ENCODE measurements around the gene TAF6L. TPM values are rescaled to one million over a fixed set of nuclear protein-coding genes. Genes with fewer than 3 reads are reported as not detected.
A peak's percentile ranks its signal among the peaks of the same experiment; 100 is the strongest.

The TAF6L gene
- total RNA-seq, 1 donor from 2014 or later: 28.9 TPM

DNA sequence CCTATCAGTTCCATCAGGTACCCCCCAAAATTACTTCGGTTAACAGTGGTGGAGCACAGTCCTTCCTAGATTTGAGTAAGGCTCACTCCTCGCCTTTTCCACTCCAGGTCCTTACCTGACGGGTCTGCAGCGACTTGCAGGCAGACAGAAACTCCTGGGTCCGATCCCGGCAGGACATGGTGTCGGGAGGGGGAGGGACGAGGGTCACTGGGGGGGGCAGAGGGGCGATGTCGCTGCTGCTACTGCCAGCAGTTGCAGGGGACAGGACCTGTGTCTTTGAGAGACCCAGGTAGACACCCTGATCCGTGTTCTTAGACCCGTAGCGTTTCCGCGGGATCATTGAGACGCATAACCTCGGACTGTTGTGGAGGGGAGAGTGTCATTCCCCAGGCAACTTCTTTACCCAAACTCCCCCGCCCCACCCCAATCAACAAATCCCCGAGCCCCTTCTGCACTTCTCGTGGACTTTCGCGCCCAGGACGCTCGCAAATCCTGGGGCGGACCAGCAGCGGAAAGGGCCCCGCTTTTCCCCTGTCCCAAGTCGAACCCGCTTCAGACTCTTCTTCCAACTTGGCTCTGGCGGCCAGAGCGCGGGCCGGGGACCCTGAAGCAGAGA, 59.8 kb downstream of the TAF6L start:
- peaks cover 35% of the 10 kb centered on the region for H3K79me2 ChIP-seq (ENCODE audit: low read depth)
- H3K9me3 Mint-ChIP-seq: no peaks in the 10 kb centered on the region
- no peaks in the 10 kb centered on the region for H3K9me3 ChIP-seq (ENCODE audit: low read depth)
- H3F3A ChIP-seq (ENCODE audit: low read depth): peaks cover 25% of the 10 kb centered on the region
- peak overlapping the region; percentile 63 for H2AFZ ChIP-seq (replicated peaks)
- no peaks in the 10 kb centered on the region for H3K36me3 ChIP-seq
- peak overlapping the region; percentile 99 for H3K27ac Mint-ChIP-seq
- peak overlapping the region; percentile 75 for H3K9ac ChIP-seq
- peak overlapping the region; percentile 91 for H3K4me3 ChIP-seq
- H4K20me1 ChIP-seq (ENCODE audit: low read depth): peaks cover 16% of the 10 kb centered on the region
- H3K4me2 ChIP-seq: peak overlapping the region; percentile 89
- TF ChIP-seq EZH2phosphoT487 (IDR thresholded peaks at IDR 0.05) (no peak), EZH2 (IDR thresholded peaks at IDR 0.05) (no peak)
- TF ChIP-seq, protein P1, sequence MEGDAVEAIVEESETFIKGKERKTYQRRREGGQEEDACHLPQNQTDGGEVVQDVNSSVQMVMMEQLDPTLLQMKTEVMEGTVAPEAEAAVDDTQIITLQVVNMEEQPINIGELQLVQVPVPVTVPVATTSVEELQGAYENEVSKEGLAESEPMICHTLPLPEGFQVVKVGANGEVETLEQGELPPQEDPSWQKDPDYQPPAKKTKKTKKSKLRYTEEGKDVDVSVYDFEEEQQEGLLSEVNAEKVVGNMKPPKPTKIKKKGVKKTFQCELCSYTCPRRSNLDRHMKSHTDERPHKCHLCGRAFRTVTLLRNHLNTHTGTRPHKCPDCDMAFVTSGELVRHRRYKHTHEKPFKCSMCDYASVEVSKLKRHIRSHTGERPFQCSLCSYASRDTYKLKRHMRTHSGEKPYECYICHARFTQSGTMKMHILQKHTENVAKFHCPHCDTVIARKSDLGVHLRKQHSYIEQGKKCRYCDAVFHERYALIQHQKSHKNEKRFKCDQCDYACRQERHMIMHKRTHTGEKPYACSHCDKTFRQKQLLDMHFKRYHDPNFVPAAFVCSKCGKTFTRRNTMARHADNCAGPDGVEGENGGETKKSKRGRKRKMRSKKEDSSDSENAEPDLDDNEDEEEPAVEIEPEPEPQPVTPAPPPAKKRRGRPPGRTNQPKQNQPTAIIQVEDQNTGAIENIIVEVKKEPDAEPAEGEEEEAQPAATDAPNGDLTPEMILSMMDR (IDR thresholded peaks at IDR 0.05): no peak
- DNase-seq (ENCODE audit: low spot score): peak; percentile 81
- peak overlapping the region; percentile 78 for H3K27ac ChIP-seq
- peaks cover 12% of the 10 kb centered on the region for H3K4me1 ChIP-seq
- peaks cover 11% of the 10 kb centered on the region for H3K27me3 Mint-ChIP-seq (ENCODE audit: insufficient read depth, low read depth)
- peaks cover 16% of the 10 kb centered on the region for H3K4me1 Mint-ChIP-seq
- H3K4me3 Mint-ChIP-seq: peak overlapping the region; percentile 97
- H3K36me3 Mint-ChIP-seq: peaks cover 15% of the 10 kb centered on the region
- no peaks in the 10 kb centered on the region for H3K27me3 ChIP-seq

DNA sequence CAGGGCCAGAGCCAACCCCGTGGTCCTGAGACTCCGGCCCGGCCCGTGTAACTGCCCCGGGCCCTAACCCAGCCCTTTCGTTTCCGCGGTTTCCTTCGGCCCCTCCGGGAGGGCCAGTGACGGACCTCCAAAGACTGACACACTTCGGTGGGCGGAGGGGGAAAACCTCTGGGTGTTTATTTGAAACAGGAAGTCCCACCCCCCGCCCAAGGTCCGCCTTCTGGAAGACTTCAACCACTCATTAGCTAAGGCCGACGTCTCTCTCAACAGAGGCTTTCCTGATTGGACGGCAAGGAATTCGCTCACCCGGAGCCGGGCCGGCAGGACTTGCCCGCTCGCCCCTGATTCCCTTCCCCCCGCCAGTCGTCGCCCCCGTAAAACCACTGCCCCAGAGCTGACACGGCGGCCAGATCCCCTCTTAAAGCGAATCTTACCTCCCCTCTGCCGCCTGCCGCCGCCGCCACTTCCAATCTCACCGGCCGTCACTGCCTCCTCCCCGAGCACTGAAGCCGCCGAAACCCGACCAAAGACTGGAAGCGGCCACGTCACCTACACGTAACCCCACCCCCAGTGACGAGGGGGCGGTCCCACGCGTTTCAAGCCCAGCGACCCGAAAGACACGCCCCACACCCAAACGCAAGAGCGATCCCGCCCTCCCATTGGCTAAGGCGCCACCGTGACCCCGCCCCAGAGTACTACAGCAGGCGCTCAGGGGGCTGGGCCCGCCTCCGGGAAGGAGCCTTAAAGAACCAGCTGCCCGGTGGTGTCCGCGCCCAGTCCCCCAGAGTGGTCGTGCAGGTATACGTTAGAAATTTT, 60.5 kb downstream of the TAF6L start, which contains the start of gene STX5:
TSS of gene STX5 (minus strand) at position 532 of the 816 bp plus-strand sequence. CDS start 808 bp downstream, outside the sequence.
- peaks cover 16% of the 10 kb centered on the region for H3K4me1 Mint-ChIP-seq
- no peaks in the 10 kb centered on the region for H3K36me3 ChIP-seq
- TF ChIP-seq EZH2 (IDR thresholded peaks at IDR 0.05) (no peak), EZH2phosphoT487 (IDR thresholded peaks at IDR 0.05) (no peak)
- TF ChIP-seq, protein P1 (IDR thresholded peaks at IDR 0.05): no peak
- peaks cover 25% of the 10 kb centered on the region for H3F3A ChIP-seq (ENCODE audit: low read depth)
- DNase-seq (ENCODE audit: low spot score): peak; percentile 99
- no peaks in the 10 kb centered on the region for H3K9me3 Mint-ChIP-seq
- peak within 1 kb of the TSS; percentile 99 for H3K27ac Mint-ChIP-seq
- H3K79me2 ChIP-seq (ENCODE audit: low read depth): peaks cover 43% of the 10 kb centered on the region
- H3K4me1 ChIP-seq: peaks cover 12% of the 10 kb centered on the region
- H3K4me3 ChIP-seq: peak within 1 kb of the TSS; percentile 91
- H3K4me3 Mint-ChIP-seq: peak within 1 kb of the TSS; percentile 97
- H3K36me3 Mint-ChIP-seq: peaks cover 15% of the 10 kb centered on the region
- peak within 1 kb of the TSS; percentile 79 for H3K27ac ChIP-seq
- H3K9ac ChIP-seq: peak within 1 kb of the TSS; percentile 75
- H2AFZ ChIP-seq (replicated peaks): peak within 1 kb of the TSS; percentile 77
- H3K4me2 ChIP-seq: peak within 1 kb of the TSS; percentile 89
- H4K20me1 ChIP-seq (ENCODE audit: low read depth): peaks cover 16% of the 10 kb centered on the region
- H3K27me3 ChIP-seq: no peaks in the 10 kb centered on the region
- H3K9me3 ChIP-seq (ENCODE audit: low read depth): no peaks in the 10 kb centered on the region
- peaks cover 11% of the 10 kb centered on the region for H3K27me3 Mint-ChIP-seq (ENCODE audit: insufficient read depth, low read depth)

DNA sequence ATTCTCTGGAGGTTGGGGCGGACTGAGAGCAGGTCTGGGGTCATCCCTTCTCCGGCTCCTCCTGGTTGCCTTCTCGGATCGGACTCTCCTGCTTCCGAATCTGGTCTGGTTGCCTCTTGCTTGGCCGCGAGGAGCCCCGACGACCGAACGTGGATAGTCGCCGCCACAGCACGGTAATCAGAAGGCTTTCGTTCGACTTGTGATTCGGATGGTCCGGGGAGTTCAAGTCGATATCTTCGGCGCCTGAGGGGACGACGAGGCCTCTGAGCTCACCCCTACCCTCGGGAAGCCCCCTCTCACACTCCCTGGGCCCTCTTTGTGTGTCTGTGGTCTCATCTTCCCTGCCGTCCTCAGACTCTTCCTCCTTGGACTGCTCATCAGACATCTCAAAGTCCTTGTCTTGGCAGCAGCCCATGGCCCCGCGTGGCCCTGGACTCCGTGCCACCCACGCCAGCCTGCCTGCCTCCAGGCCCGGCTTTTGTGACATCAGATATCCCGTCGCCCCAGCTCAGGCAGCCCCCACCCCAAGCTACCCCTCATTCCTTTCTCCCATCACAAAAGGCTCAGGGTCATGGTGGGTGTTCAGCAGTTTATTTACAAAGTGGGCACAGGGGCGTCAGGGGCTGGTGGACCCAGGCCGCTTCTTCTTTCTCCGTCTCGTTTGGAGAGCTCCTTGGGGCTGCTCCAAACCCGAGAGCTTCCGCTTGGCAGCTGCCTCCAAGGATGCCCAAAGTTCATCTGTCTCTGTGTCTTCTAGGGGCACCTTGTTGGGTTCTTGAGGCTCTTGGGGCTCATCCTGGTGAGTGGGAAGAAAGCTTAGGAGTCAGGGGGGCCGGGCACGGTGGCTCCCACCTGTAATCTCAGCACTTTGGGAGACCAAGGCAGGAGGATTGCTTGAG, 61.4 kb downstream of the TAF6L start, which contains the start of gene TEX54:
TSS of gene TEX54 (minus strand) at position 506 of the 899 bp plus-strand sequence.
- peak within 1 kb of the TSS; percentile 91 for H3K4me3 ChIP-seq
- H3K27ac ChIP-seq: peak within 1 kb of the TSS; percentile 79
- peak within 1 kb of the TSS; percentile 87 for H3K4me2 ChIP-seq
- TF ChIP-seq EZH2 (IDR thresholded peaks at IDR 0.05) (no peak), EZH2phosphoT487 (IDR thresholded peaks at IDR 0.05) (no peak)
- TF ChIP-seq, protein P1 (IDR thresholded peaks at IDR 0.05): no peak
- H3K4me1 ChIP-seq: peaks cover 12% of the 10 kb centered on the region
- Mint-ChIP-seq H3K27me3 (ENCODE audit: insufficient read depth, low read depth) (peaks cover 9% of the 10 kb centered on the region), H3K4me1 (peaks cover 19% of the 10 kb centered on the region), H3K36me3 (peaks cover 12% of the 10 kb centered on the region), H3K4me3 (peak within 1 kb of the TSS; percentile 97), H3K27ac (peak within 1 kb of the TSS; percentile 99), H3K9me3 (no peaks in the 10 kb centered on the region)
- no peak for DNase-seq (ENCODE audit: low spot score)
- peak within 1 kb of the TSS; percentile 77 for H2AFZ ChIP-seq (replicated peaks)
- H3K9ac ChIP-seq: peak within 1 kb of the TSS; percentile 65
- peaks cover 51% of the 10 kb centered on the region for H3K79me2 ChIP-seq (ENCODE audit: low read depth)
- peaks cover 25% of the 10 kb centered on the region for H3F3A ChIP-seq (ENCODE audit: low read depth)
- H3K27me3 ChIP-seq: no peaks in the 10 kb centered on the region
- H3K36me3 ChIP-seq: no peaks in the 10 kb centered on the region
- peaks cover 16% of the 10 kb centered on the region for H4K20me1 ChIP-seq (ENCODE audit: low read depth)
- no peaks in the 10 kb centered on the region for H3K9me3 ChIP-seq (ENCODE audit: low read depth)
